ENCODE results near the gene SPEN.
"Not testable (repeated sequence)": the region's sequence is repeated elsewhere in the genome, so short reads cannot be mapped to it uniquely, and the experiment has no call there.

SPEN gene

DNA sequence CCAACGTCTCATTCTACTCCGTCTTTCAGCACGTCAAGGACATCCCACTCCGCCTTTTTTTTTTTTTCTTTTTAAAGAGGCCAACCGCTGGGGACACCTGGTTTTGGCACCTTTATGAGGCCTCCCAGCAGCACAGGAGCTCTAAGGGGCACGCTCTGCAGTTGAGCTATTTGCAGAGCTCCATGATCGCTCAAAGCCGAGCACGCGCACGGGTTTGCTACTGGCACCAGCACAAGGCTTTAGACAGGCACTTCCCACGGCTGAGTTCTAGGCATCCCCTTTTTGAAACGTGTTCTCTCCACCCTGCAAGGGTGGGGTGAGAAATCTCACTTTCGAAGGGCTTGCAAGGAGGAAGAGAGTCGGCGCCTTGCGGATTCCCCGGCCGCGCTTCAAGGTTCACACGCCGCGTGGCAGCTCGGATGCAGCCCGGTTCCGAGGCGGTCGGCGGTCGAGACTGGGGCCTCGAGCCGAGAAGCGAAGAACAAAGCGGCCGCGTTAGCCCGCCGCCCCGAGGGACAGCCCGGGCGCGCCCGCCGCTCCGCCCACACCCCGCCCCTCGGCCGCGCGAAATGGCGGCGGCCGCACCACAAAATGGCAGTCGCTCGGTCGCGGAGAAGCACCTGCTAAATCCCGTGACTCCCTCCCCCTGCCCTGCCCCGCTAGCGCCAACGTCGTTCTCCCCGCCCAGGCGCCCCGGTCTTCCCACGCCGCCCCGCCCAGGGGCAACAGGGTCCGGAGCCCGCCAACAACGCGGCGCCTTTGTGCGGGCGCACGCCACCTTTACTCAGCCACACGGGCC is 12.9 kb upstream of the SPEN start:
- DNase-seq, result peak in 13 of 14 donors; percentile 43 to 94 (median 89)

- DNase-seq, result peak in 1 of 14 donors; percentile 65
Measured at GRCh38 chr1:15835205-15835740, 12.2 kb upstream of the SPEN start.

GRCh38 chr1:15835741-15836510 is 11.6 kb upstream of the SPEN start:
- DNase-seq, result peak; percentile 91 to 99 (median 98)

DNA sequence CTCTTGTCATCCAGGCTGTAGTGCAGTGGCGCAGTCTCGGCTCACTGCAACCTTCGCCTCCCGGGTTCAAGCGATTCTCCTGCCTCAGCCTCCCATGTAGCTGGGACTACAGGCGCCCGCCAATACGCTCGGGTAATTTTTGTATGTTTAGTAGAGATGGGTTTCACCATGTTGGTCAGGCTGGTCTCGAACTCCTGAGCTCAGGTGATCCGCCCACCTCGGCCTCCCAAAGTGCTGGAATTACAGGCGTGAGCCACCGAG is 11.1 kb upstream of the SPEN start:
- DNase-seq, result not testable (repeated sequence)

DNA sequence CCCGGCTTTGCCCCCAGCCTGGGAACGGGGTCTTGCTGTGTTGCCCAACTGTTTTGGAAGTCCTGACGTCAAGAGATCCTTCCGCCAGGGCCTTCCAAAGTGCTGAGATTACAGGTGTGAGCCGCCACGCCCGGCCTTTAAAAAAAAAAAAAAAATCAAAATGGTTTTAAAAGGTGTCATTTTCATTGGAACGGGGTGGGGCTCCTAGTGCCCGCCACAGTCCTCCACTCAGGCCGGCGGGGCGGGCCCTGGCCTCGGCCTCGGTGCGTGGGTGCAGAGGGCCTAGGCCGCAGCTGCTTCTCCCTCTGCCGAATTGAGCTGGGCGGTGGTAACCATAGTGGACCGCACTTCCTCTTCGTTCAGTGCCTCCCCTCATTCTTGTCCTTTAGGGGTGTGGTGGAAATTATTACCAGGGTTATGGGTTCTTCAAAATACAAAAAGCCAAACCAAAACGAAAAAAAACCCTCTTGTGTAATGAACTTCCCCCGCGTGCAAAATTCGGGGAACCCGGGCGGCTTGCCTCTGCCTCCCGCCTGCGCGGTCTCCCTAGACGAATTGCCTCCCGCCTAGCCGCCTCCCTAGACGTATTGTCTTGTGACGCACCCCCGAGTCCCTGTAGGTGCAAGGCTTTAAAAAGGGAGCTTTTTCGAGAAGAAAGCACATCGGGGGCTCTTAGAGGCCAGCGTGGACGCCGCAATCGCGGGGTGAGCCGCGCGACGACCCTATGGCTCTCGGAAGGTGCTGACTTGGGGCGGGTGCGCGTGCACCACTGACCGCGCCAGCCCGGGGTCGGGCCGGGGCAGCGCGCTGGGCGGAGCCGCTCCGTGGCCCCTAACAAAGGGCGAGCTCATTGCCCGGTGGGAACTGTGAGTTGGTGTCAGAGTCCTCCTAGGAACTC is 10.5 kb upstream of the SPEN start:
- peak in 7 of 14 donors; percentile 8 to 32 (median 13) for DNase-seq

- peak in 1 of 14 donors; percentile 2 for DNase-seq
Measured at GRCh38 chr1:15837931-15838330, 9.6 kb upstream of the SPEN start.

- DNase-seq, result no peak
Measured at GRCh38 chr1:15838721-15839120, 8.8 kb upstream of the SPEN start.

GRCh38 chr1:15843826-15844572 is 3.5 kb upstream of the SPEN start:
- DNase-seq, result peak in 3 of 14 donors; percentile 2 to 62 (median 7)

- not testable (repeated sequence) for DNase-seq
Measured at GRCh38 chr1:15846056-15846455, 1.5 kb upstream of the SPEN start.

DNA sequence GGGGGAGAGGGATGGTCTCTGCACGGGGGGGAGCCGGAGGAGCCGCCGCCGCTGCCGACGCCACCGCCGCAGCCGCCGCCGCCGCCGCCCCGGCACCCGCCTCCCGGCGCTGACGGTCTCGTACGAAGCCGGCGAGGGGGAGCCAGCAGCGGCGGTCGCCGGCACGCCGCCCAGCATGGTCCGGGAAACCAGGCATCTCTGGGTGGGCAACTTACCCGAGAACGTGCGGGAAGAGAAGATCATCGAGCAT is 311 bp downstream of the SPEN start:
- DNase-seq, result peak in 1 of 14 donors; percentile 54

DNA sequence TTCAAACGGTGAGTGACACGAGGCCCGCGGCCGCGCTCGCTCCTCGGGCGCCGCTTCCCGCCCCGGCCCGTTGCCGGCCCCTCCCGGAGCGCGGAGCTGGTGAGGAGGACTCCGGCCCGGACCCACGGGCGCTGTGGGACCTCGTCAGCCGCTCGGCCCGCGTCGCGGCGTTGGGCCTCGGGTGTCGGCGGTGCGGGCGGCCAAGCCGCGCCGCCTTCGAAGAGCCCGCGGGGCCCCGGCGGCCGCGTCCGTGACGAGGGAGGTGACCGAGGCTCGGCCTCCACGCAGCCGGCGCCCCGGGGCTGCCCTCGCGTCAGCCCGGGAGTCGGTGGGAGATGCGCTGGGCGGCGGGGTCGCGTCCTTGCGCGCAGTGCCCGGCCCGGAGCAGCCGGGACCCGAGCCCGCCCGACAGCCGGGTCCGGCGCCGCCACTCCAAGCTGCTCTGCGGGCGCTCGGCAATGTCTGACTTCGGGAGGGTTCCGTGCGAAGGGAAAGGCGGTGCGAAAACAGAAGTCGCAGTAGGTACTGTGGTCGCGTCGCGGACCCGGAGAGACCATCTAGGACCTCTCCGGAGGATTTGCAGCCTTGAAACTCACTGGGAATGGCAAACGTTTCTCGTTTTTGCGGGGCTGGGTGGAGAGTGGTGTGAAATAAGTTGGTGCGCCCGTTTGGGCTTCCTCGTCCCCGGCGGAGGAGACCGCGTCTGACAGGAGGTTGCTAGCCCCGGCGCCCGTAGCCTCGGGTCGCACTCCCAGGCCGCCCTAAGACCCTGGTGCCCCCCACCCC is 829 bp downstream of the SPEN start:
- DNase-seq, result peak in 10 of 14 donors; percentile 14 to 74 (median 28)

- DNase-seq, result peak in 13 of 14 donors; percentile 25 to 86 (median 81)
Measured at GRCh38 chr1:15848929-15849774, 1.6 kb downstream of the SPEN start.

DNA sequence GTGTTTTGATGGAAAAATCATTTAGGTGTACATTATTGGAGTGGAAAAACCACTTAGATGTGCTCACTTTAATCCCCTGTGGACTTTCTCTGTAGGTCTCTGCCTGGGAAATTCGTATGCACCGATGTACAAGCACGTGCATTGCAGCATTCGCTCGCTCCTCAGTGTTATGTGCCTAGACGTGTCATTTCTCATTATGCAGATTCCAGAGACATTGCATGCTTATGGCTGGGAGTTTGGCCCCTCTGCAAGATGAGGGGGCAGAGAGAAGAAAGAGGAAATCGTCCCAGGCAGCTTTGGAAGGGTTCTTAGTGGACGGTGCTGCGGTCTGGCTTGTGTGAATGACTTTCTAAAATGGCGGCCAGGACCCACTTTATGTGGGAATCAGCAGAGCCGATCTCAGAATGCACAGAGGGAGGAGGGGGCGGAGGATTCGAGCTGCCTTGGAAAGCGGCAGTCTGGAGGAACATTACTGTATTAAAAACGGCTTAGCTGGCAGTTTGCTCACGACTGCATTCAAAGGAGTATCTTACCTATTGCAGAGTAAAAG is 2.3 kb downstream of the SPEN start:
- peak in 12 of 14 donors; percentile 37 to 76 (median 62) for DNase-seq

- no peak for DNase-seq
Measured at GRCh38 chr1:15850471-15851001, 3.0 kb downstream of the SPEN start.

DNA sequence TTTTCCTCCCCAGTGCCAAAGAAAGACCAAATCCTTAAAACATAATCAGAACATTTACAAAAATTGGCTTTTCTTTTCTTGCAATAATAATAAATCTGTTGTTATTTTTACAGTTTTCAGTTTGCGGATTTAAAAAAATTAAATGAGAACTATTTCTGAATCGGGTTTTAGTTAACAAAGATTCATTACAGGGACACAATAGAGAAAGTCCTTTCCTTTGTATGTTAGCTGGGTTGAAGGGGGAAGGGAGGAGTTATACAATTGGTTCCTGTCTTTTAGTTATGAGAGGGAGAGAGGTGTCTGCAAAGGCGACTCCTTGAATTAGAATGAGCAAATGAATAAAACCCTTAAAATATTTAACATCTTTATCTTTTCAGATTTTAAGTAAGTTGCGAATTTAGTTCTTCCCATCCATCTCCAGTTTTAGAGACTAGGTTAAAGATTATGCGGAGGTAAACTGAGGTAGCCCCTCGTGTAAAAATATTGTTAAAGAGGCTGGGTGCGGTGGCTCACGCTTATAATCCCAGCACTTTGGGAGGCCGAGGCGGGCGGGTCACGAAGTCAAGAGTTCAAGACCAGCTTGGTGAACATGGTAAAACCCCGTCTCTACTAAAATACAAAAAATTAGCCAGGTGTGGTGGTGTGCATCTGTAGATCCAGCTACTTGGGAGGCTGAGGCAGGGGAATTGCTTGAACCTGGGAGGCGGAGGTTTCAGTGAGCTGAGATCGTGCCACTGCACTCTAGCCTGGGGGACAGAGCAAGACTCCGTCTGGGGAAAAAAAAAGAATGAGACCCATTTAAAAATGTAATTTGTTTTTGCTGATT is 3.9 kb downstream of the SPEN start:
- peak in 1 of 14 donors; percentile 31 for DNase-seq

DNA sequence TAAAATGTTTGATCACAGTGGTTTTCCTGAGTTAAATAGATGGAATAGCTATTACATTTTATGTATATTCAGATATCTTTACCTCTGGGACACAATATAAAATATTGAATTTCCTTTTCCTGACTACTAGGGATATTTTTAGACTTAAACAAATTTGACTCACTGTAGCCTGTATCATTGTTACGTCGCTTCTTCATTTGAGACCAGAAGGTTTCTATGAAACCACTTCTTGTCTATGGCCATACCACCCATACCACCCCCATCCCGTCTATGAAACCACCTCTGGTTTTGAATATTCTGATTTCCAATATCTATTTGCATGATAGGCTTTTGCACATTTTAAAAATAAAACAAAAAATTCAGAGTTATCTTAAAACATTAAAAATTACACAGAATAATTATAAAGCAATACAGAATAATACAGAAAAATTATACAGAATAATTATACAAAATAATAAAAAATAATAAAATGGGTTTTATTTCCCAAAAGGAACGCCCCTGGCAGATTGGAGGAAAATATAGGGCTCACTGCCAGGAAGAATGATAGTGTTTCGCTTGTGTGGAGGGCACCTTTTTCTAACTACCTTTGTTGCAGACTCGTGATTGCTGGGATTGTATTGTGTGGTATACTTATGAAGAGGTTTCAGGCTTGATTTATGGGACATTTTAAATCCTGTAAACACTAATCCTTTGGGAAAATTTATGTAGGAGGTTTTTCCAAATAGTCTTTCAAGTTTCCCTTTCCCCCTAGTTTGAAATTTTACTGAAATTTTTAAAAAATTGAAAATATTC is 4.7 kb downstream of the SPEN start:
- no peak for DNase-seq

GRCh38 chr1:15852828-15853302 is 5.4 kb downstream of the SPEN start:
- DNase-seq, result no peak

DNA sequence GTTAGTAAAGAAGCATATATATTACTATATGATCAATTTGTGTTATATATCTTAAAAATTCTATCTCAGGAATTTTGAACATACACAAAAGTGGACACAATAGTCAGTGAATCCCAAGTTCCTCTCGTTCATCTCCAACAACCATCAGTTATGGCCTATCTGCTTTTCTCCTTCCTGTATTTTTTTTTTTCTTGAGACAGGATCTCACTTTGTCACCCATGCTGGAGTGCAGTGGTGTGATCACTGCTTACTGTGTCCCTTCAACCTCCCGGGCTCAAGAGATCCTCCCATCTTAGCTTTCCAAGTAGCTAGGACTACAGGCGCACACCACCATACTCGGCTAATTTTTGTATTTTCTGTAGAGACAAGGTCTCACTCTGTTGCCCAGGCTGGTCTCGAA is 9.4 kb downstream of the SPEN start:
- DNase-seq, result no peak
